CD4-positive, alpha-beta T cell treated with Interleukin-4 for 1 hour (primary cell): ENCODE measurements around the gene CINP.
"Not testable (repeated sequence)": the region's sequence is repeated elsewhere in the genome, so short reads cannot be mapped to it uniquely, and the experiment has no call there.

Experiments
- DNase-seq, 2 donors: peaks; one replicate each; pipeline ENCODE4 v3.0.0-alpha.2; 2020 to 2022

The CINP gene

DNA sequence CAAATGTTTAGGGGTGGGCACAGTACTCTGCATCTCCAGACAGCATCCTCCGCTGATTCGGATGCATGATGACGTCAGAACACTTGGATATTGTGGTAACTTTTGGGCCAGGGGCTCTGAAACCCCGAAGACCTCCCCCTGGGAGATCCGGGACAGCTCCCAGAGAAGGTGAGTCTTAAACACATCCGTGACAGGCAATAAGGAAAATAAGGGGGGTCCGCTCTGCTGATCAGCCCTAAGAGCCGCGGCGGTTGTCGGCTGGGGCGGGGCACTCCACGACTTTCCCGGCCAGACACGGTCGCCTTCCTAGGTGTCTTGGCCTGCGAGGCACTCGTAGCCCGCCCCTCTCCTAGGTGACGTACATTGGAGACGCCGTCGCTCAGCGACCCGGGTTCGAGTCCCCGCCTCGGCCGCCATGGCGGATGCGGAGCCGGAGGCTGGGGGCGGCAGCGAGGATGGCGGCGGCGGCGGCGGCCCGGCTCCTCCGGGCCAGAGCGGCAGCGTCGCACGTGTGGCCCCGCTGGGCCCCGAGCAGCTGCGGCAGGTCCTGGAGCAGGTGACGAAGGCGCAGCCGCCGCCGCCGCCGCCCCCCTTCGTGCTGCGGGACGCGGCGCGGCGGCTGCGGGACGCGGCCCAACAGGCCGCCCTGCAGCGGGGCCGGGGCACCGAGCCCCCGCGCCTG, 43.2 kb downstream of the CINP start, which contains the start of gene ZNF839:
Gene ZNF839 (plus strand): TSS at position 396 of the 682 bp plus-strand sequence. CDS start 20 bp downstream, at position 416.
- DNase-seq, result peak; percentile 93 to 94

GRCh38 chr14:102318781-102319276, 43.9 kb downstream of the CINP start:
- no peak for DNase-seq

GRCh38 chr14:102317564-102318248, 45.0 kb downstream of the CINP start:
- peak; percentile 25 to 48 for DNase-seq

DNA sequence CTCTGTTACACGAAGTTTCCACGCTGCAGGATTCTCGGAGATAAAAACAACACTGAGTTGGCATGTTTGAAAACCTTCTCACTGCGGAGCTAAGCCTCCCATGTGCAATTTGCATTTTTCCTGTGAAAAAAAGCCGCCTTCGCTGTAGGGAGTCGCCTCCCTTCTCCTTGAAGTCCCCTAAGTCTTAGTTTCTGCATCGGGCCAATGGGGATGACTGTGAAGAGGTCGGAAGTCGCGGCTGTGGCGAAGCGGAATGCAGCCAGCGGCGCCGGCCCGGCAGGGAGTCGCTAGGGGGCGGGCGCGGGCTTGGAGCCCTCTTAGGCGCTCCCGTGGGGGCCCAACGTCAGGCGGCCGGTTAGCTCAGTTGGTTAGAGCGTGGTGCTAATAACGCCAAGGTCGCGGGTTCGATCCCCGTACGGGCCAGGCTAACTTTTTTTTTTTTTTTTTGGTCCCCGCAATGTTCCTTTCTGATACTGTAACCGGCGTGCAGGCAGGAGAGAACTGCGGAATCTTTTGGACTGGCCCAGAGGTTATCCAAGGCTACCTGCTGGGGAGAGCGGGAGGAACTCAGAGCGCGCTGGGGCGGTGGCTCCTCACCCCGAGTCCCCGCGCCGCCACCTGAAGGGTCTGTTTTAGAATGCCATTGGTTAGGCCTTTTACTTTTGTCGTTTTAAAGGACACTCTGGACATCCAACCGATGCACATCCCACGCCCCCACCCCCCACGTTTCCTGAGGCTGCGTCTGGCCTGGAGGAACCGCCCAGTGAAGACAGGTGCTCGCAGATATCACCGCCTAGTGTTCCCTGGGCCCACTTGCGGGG, 45.7 kb downstream of the CINP start:
- peak; percentile 93 to 95 for DNase-seq

- DNase-seq, result peak; percentile 20 to 62
These were observed 46.4 kb downstream of the CINP start for GRCh38 chr14:102316338-102316742.

GRCh38 chr14:102315121-102315520, 47.6 kb downstream of the CINP start:
- DNase-seq, result no peak

DNA sequence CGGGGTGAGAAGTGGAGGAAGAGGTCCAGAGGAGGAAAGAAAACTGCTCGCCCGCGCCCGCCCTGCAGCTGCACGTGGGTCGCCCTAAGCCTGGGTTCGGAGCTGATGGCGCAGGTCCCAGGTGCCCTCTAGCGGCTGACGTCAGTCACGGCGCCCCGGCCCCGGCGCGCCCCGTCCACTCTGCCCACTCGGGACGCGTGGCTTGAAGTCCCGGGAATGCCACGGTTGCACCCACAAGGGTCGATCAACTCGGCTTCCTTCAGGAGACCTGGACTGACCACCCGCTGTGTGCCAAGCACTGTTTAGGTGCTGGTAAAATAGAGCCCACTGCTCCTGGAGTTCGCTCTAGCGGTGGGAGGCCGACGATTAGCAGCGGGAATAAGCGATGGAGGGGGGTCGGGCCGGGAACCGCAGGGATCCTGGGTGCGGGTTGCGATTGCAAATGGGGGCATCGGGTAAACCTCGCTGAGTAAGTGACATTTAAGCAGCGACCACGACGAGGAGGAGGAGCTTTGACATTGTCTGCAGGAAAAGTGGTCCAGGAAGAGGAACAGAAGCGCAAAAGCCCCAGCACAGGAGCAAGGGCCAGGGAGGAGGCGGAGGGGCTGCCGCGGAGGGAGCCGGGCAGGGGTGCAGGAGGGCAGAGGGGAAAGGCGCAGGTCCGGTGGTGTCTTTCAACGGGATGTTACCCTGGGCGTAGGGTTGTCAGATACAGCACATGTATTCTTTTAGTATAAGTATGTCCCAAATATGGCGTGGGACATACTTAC, 48.3 kb downstream of the CINP start:
- peak; percentile 81 to 82 for DNase-seq

DNA sequence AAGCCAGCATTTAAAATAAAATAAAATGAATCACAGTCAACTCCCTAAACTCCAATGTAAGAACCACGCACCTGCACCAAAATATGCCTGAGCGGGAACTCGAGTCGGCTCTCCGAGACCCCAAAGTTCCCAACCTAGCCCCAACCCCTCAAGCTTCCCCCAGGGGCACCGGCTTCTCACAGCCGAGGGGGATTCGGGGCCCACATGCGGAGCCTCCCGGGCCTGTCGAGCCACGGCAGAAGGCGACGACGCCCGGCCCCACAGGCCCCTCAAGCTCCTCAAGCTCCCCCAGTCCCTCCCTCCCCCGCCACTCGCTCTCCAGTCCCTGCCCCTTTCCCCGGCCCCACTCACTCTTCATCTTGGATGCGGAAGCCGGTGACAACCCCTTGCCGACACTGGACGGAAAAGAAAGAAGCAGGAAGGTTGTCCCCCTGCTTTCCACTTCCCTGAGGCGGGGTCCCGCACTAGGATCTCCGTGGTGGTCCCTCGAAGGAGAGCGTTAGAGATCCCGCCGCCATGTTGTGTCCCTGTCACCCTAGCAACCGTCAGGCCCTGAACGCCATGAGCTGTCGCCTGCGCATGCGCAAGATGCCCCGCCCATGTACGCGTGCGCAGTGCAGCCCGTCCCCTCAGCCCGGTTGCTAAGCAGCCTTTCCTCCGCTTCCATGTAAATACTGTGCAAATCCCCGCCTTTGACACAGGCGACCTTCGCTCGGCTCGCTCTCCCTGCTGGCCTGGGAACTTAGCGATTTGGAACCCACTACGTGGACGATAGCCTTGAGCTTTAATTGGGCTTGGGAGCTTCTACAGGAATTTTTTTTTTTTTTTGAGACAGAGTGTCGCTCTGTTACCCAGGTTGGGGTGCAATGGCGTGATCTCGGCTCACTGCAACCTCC, 57.8 kb downstream of the CINP start, which contains the start of gene MOK:
Gene MOK (minus strand): TSS at position 554 of the 896 bp plus-strand sequence. CDS start 196 bp downstream, at position 358.
- DNase-seq, result peak; percentile 98

DNA sequence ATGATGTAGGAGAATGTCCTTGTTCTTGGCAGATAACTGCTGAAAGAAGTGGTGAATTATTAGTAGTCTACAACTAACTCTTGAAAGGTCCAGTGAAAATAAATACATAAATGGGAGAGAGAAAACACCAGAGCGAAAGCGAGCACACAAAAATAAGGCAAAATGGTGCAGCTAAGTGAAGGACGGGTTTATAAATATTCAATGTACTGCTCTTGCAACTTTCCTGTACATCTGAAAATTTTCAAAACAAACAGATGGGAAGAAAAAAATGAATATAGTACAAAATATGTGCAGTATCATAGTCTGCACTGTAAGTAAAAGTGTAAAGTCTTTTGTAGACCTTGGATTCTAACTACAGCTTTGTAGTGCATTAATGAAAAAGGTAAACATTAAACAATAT, 59.0 kb downstream of the CINP start:
- no peak for DNase-seq

- DNase-seq, result not testable (repeated sequence)
These were observed 64.2 kb downstream of the CINP start for GRCh38 chr14:102298303-102299070.
